Progenitor cell of endocrine pancreas (in vitro differentiated cells): Measurements from ENCODE around the gene ADAM33. TPM values are rescaled to one million over a fixed set of nuclear protein-coding genes. Genes with fewer than 3 reads are reported as not detected.

Source experiments
- DNase-seq: peaks from one replicate; pipeline ENCODE4 v3.0.0; 2021; ENCODE audit warnings: low spot score; ENCODE audit not compliant: unreplicated experiment
- H3K27ac Mint-ChIP-seq: 2 replicates; pipeline ENCODE4 v1.8.0; 2021; ENCODE audit warnings: mild to moderate bottlenecking, moderate library complexity, mixed read lengths
- H3K27me3 Mint-ChIP-seq: 2 replicates; pipeline ENCODE4 v1.8.0; 2021; ENCODE audit warnings: mixed read lengths
- H3K36me3 Mint-ChIP-seq: 2 replicates; pipeline ENCODE4 v1.8.0; 2022; ENCODE audit warnings: mixed read lengths; ENCODE audit not compliant: insufficient read depth
- H3K4me1 Mint-ChIP-seq: 2 replicates; pipeline ENCODE4 v1.8.0; 2021; ENCODE audit warnings: low read depth, mixed read lengths
- H3K4me3 Mint-ChIP-seq: 2 replicates; pipeline ENCODE4 v1.8.0; 2021; ENCODE audit warnings: low read depth, mild to moderate bottlenecking, moderate library complexity, mixed read lengths
- H3K9me3 Mint-ChIP-seq: 2 replicates; pipeline ENCODE4 v1.8.0; 2021; ENCODE audit warnings: low read depth, mixed read lengths
- CTCF ChIP-seq: fragments of 200-600 bp; sonication (generic); IDR thresholded peaks from one replicate; pipeline ENCODE4 v1.5.0; 2021; ENCODE audit warnings: antibody characterized with exemption, mild to moderate bottlenecking; ENCODE audit not compliant: unreplicated experiment
- total RNA-seq: library from RNA; stranded (reverse); gene quantifications from 2 replicates; pipeline ENCODE4 v1.2.1, GENCODE V29; 2021

The ADAM33 gene
- total RNA-seq, 1 donor from 2014 or later: 0.67 TPM

GRCh38 chr20:3658019-3658715 lies 23.6 kb downstream of the ADAM33 start:
- no peak overlapping the region for H3K27ac Mint-ChIP-seq
- H3K4me1 Mint-ChIP-seq: peaks cover 11% of the 10 kb centered on the region
- H3K36me3 Mint-ChIP-seq: no peaks in the 10 kb centered on the region
- no peak for DNase-seq
- H3K27me3 Mint-ChIP-seq: peaks cover 31% of the 10 kb centered on the region
- no peak overlapping the region for H3K4me3 Mint-ChIP-seq
- no peak for TF ChIP-seq CTCF
- no peaks in the 10 kb centered on the region for H3K9me3 Mint-ChIP-seq

- TF ChIP-seq CTCF: no peak
- Mint-ChIP-seq H3K9me3 (no peaks in the 10 kb centered on the region), H3K36me3 (peaks cover 3% of the 10 kb centered on the region), H3K4me3 (no peak overlapping the region), H3K27me3 (peaks cover 11% of the 10 kb centered on the region), H3K4me1 (peaks cover 11% of the 10 kb centered on the region), H3K27ac (no peak overlapping the region)
- DNase-seq: no peak
Observed at GRCh38 chr20:3655131-3655405, 26.7 kb downstream of the ADAM33 start.

GRCh38 chr20:3654326-3655130 lies 27.3 kb downstream of the ADAM33 start:
- no peak overlapping the region for H3K27ac Mint-ChIP-seq
- no peaks in the 10 kb centered on the region for H3K9me3 Mint-ChIP-seq
- no peak for DNase-seq
- TF ChIP-seq CTCF: no peak
- H3K4me1 Mint-ChIP-seq: peaks cover 11% of the 10 kb centered on the region
- H3K4me3 Mint-ChIP-seq: no peak overlapping the region
- peaks cover 7% of the 10 kb centered on the region for H3K27me3 Mint-ChIP-seq
- peaks cover 3% of the 10 kb centered on the region for H3K36me3 Mint-ChIP-seq

GRCh38 chr20:3653921-3654320 lies 27.9 kb downstream of the ADAM33 start:
- TF ChIP-seq CTCF: no peak
- H3K4me3 Mint-ChIP-seq: no peak overlapping the region
- H3K36me3 Mint-ChIP-seq: peaks cover 4% of the 10 kb centered on the region

GRCh38 chr20:3652676-3653596 lies 28.9 kb downstream of the ADAM33 start:
- Mint-ChIP-seq H3K4me3 (no peak overlapping the region), H3K4me1 (peaks cover 3% of the 10 kb centered on the region), H3K9me3 (no peaks in the 10 kb centered on the region), H3K27me3 (no peaks in the 10 kb centered on the region), H3K27ac (no peak overlapping the region), H3K36me3 (peaks cover 8% of the 10 kb centered on the region)
- DNase-seq: no peak
- no peak for TF ChIP-seq CTCF

More at GRCh38 chr20:3653921-3654320, 27.9 kb downstream of the ADAM33 start:
- no peak for DNase-seq
- Mint-ChIP-seq H3K9me3 (no peaks in the 10 kb centered on the region), H3K4me1 (peaks cover 9% of the 10 kb centered on the region), H3K27me3 (peaks cover 3% of the 10 kb centered on the region), H3K27ac (no peak overlapping the region)
